D721Med (cell line): Measurements from ENCODE around the gene CTU2.

Source experiments
- DNase-seq: peaks from one replicate; pipeline ENCODE4 v3.0.0; 2011; ENCODE audit warnings: low spot score; ENCODE audit not compliant: insufficient read length
- FAIRE-seq: peaks from 2 replicates; lab custom pipeline; 2011; peaks lifted over from hg19 to GRCh38; lab: Jason Lieb, UNC
- CTCF ChIP-seq: IDR thresholded peaks from 2 replicates; pipeline ENCODE4 v1.5.1; 2012; ENCODE audit warnings: mild to moderate bottlenecking, control low read depth; ENCODE audit not compliant: insufficient read depth; ENCODE audit errors: missing control alignments

The CTU2 gene

DNA sequence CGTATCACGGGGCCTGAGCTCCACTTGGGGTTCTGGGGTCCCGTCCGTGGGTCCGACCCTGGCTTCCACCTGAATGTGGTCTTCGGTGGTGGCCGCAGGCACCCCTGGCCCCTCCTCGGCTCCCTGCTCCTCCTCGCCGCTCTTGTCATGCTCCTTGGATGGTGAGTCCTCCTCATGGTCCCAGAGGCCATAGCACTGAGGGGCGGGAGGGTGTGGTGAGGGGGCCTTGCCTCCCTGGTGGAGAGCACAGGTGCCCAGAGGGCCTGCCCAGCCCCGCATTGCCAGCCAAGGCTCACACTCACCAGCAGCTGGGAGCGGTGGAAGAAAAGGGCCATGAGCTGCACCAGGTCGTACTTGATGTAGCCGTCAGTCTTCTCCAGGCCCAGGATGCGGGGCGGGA is 14.9 kb downstream of the CTU2 start:
- DNase-seq (no peak), FAIRE-seq (no peak)
- TF ChIP-seq CTCF: no peak

GRCh38 chr16:88721815-88722755 is 15.8 kb downstream of the CTU2 start:
- FAIRE-seq (no peak), DNase-seq (no peak)
- no peak for TF ChIP-seq CTCF

DNA sequence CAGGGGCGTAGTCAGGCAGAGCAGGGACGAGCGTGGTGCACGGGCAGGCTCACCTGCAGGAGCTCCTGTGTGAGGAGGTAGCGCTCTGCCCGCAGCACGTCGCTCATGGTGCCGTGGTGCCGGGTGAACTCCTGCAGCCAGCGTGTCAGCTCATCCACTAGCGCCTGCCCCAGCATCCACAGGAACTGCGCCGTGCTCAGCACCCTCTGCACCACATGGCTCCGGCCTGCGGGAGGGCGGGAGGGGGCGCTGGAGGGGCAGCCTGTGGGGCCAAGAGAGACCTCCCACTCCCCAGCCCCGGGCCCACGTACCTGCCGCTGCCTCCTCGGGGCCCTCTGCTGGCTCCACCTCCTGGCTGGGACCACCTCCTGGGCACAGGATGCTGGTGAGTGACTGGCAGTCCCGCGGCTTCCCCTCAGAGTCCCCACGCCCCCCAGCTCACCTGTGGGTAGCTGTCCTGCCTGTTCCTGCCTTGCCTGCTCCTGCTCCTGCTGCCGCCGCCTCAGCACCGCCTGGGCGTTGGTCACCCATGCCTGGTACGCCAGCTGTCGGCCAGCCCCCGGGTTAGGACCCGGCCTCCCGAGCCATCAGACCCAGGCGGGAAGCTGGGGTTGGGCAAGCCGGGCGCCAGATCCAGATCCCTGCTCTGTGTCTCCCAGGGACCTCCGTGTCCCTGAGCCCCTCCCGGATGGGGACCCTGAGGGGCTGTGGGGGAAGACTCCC is 16.6 kb downstream of the CTU2 start:
- DNase-seq: no peak
- FAIRE-seq: no peak
- no peak for TF ChIP-seq CTCF

DNA sequence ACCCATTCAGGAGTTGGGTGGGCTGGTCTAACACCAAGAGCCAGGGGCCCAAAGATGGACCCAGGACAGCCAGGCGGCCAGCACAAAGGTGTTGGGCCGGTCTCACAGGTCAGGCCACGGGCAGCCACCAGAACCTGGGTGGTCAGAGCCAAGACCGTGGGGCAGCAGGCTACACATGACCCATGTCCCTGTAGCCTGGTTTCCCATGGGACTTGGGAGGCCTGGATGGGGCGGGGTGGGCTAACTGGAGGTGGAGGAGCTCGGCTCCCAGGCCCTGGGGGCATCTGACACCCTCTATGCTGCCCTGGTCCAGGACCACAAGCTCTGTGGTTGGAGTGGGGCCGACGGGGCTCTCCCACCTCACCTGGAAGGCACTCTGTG is 17.2 kb downstream of the CTU2 start:
- TF ChIP-seq CTCF: no peak
- DNase-seq: no peak
- FAIRE-seq: no peak

GRCh38 chr16:88723911-88724310 is 17.6 kb downstream of the CTU2 start:
- no peak for TF ChIP-seq CTCF
- FAIRE-seq (no peak), DNase-seq (no peak)

DNA sequence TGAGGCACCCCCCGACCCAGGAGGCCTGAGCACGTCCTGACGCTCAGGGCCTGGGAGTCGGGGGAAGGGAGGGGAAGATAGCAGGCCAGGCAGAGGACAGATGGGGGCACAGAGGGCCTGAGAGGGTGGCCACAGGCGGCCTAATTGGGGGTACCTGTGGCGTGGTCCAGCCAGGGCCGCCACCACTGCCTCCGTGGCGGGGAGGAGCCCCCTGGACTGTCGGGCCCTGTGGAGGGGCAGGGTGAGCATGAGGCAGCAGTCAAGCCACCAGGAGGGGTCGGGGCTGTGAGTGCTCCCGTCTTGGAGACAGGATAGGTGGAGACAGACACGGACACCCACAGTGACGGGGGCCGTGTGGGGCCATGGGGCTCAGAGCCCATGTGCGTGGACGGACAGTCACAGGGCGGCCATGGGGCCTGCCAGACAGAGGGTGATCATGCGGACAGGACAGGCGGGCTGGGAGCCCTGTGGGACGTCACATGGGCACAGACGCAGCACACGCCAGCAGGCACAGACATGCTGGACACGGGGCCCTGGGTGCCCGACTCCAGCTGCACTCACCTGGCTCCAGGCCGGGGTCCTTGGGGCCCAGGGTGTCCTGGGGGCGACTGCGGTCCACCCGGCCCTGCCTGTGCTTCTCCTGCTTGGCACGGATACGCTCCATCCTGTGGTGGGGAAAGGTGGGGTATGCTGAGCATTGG is 18.7 kb downstream of the CTU2 start:
- TF ChIP-seq CTCF: no peak
- DNase-seq (no peak), FAIRE-seq (no peak)
